Vagina (tissue), 2 donors: Measurements from ENCODE around the gene DYNLL2.

Source experiments
- POLR2A ChIP-seq, 2 donors: fragments of 450-650 bp; IDR thresholded peaks; one replicate each; pipeline ENCODE4 v1.6.1; 2017; ENCODE audit warnings: antibody characterized with exemption in 2 of 2, mild to moderate bottlenecking in 2 of 2, moderate library complexity in 2 of 2
- TF ChIP-seq, protein P1 (sequence below), 3 experiments: fragments of 450-650 bp in 2 of 3; fragments of 200-600 bp in 1 of 3; sonication (generic) in 1 of 3; IDR thresholded peaks; one replicate each; pipeline ENCODE4 v1.5.1; 2017 to 2019; ENCODE audit warnings: antibody characterized with exemption in 3 of 3, mild to moderate bottlenecking in 2 of 3, moderate library complexity in 2 of 3

- no peak for TF ChIP-seq POLR2A (IDR thresholded peaks at IDR 0.05)
- TF ChIP-seq, protein P1, sequence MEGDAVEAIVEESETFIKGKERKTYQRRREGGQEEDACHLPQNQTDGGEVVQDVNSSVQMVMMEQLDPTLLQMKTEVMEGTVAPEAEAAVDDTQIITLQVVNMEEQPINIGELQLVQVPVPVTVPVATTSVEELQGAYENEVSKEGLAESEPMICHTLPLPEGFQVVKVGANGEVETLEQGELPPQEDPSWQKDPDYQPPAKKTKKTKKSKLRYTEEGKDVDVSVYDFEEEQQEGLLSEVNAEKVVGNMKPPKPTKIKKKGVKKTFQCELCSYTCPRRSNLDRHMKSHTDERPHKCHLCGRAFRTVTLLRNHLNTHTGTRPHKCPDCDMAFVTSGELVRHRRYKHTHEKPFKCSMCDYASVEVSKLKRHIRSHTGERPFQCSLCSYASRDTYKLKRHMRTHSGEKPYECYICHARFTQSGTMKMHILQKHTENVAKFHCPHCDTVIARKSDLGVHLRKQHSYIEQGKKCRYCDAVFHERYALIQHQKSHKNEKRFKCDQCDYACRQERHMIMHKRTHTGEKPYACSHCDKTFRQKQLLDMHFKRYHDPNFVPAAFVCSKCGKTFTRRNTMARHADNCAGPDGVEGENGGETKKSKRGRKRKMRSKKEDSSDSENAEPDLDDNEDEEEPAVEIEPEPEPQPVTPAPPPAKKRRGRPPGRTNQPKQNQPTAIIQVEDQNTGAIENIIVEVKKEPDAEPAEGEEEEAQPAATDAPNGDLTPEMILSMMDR (IDR thresholded peaks at IDR 0.05): no peak
These were observed 28.6 kb upstream of the DYNLL2 start for GRCh38 chr17:58054641-58055040.
